GM21528 (cell line): ENCODE results near the gene SPTAN1.
"Not testable (repeated sequence)": the region's sequence is repeated elsewhere in the genome, so short reads cannot be mapped to it uniquely, and the experiment has no call there.

Experiments
- ATAC-seq: cut with Tn5 transposase; IDR thresholded peaks from one replicate; pipeline ENCODE4 v1.9.1; 2021; ENCODE audit warnings: mild to moderate bottlenecking, moderate library complexity; ENCODE audit not compliant: unreplicated experiment, low FRiP score

The SPTAN1 gene

GRCh38 chr9:128552153-128552743 is at the start of gene SPTAN1:
Gene SPTAN1 (plus strand): TSS chr9:128552587. CDS start chr9:128566741, 14,154 bp downstream.
- ATAC-seq = peak; percentile 70

- ATAC-seq = not testable (repeated sequence)
Observed at GRCh38 chr9:128503415-128503825, 49.0 kb upstream of the SPTAN1 start.

- ATAC-seq = no peak
Observed at GRCh38 chr9:128503870-128504269, 48.5 kb upstream of the SPTAN1 start.

GRCh38 chr9:128504485-128505413 is 47.6 kb upstream of the SPTAN1 start, which contains the start of gene GLE1:
Gene GLE1 (plus strand): TSS chr9:128504719. CDS start chr9:128504806, 87 bp downstream.
- peak; percentile 75 for ATAC-seq

- no peak for ATAC-seq
Observed at GRCh38 chr9:128505414-128505765, 47.0 kb upstream of the SPTAN1 start.

- not testable (repeated sequence) for ATAC-seq
Observed at GRCh38 chr9:128505906-128506305, 46.5 kb upstream of the SPTAN1 start.

GRCh38 chr9:128512820-128513219 is 39.6 kb upstream of the SPTAN1 start:
- no peak for ATAC-seq

GRCh38 chr9:128521956-128522355 is 30.4 kb upstream of the SPTAN1 start:
- ATAC-seq = no peak

GRCh38 chr9:128523199-128523925 is 29.0 kb upstream of the SPTAN1 start:
- no peak for ATAC-seq

GRCh38 chr9:128526720-128527119 is 25.7 kb upstream of the SPTAN1 start:
- ATAC-seq = no peak

- ATAC-seq = no peak
Observed at GRCh38 chr9:128528445-128529160, 23.8 kb upstream of the SPTAN1 start.

- no peak for ATAC-seq
Observed at GRCh38 chr9:128529191-128529590, 23.2 kb upstream of the SPTAN1 start.

GRCh38 chr9:128532581-128532980 is 19.8 kb upstream of the SPTAN1 start:
- ATAC-seq = no peak

GRCh38 chr9:128540634-128541360 is 11.6 kb upstream of the SPTAN1 start:
- no peak for ATAC-seq

- ATAC-seq = no peak
Observed at GRCh38 chr9:128546504-128546903, 5.9 kb upstream of the SPTAN1 start.

GRCh38 chr9:128548876-128549275 is 3.5 kb upstream of the SPTAN1 start:
- ATAC-seq = no peak

GRCh38 chr9:128550226-128550625 is 2.2 kb upstream of the SPTAN1 start:
- ATAC-seq = no peak

GRCh38 chr9:128550770-128551656 is 1.4 kb upstream of the SPTAN1 start:
- ATAC-seq = no peak

GRCh38 chr9:128551657-128552152 is 682 bp upstream of the SPTAN1 start:
- ATAC-seq = no peak
